ENCODE measurements around the gene THSD7B. TPM values are rescaled to one million over a fixed set of nuclear protein-coding genes. Genes with fewer than 3 reads are reported as not detected.

The THSD7B gene
- total RNA-seq, 1 donor from 2014 or later, result 10.5 TPM

DNA sequence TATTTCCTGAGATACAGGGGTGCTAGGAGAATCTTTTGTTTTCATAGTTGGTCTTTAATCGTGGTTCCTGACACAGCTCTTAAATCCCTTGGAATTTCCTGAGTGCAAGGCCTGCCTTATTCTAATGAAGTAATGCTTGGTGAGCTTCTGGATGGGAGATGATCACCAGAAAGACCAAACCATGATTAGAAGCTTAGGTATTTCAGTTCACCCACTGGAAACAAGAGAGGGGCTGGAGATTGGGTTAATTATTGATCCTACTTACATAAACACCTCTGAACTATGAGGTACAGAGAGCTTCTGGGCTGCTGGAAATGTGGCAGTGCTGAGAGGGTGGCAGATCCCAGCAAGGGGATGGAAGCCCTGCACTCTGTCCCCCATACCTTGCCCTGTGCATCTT, 406.8 kb downstream of the THSD7B start:
- Mint-ChIP-seq H3K4me1 (ENCODE audit: unreplicated experiment) (peaks cover 14% of the 10 kb centered on the region), H3K36me3 (ENCODE audit: low read depth, unreplicated experiment) (no peaks in the 10 kb centered on the region), H3K27ac (ENCODE audit: unreplicated experiment) (no peak overlapping the region), H3K27me3 (ENCODE audit: unreplicated experiment) (no peaks in the 10 kb centered on the region), H3K4me3 (ENCODE audit: unreplicated experiment) (no peak overlapping the region), H3K9me3 (ENCODE audit: unreplicated experiment) (no peaks in the 10 kb centered on the region)
- no peak for DNase-seq (ENCODE audit: low spot score)
- TF ChIP-seq, protein P1, sequence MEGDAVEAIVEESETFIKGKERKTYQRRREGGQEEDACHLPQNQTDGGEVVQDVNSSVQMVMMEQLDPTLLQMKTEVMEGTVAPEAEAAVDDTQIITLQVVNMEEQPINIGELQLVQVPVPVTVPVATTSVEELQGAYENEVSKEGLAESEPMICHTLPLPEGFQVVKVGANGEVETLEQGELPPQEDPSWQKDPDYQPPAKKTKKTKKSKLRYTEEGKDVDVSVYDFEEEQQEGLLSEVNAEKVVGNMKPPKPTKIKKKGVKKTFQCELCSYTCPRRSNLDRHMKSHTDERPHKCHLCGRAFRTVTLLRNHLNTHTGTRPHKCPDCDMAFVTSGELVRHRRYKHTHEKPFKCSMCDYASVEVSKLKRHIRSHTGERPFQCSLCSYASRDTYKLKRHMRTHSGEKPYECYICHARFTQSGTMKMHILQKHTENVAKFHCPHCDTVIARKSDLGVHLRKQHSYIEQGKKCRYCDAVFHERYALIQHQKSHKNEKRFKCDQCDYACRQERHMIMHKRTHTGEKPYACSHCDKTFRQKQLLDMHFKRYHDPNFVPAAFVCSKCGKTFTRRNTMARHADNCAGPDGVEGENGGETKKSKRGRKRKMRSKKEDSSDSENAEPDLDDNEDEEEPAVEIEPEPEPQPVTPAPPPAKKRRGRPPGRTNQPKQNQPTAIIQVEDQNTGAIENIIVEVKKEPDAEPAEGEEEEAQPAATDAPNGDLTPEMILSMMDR (IDR thresholded peaks at IDR 0.05; ENCODE audit: unreplicated experiment), result no peak

DNA sequence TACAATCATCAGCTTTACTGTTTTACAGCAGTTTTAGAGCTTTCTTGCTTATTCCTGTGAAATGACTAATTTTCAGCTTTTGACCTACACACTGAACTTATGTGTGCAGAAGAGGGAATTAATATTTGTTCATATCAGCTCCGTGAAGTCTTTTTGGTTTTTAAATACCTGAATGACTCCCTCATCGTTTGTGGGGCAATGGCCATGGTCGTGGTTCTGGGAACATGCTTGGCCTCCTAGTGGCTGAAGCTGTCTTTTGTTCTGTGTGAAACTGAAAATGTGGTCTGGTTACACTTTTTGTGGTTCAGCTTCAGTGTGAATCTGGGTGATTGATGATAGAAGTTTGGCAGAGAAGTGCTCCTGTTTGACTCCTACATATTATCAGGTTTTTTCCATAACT, 408.1 kb downstream of the THSD7B start:
- Mint-ChIP-seq H3K4me1 (ENCODE audit: unreplicated experiment) (peaks cover 14% of the 10 kb centered on the region), H3K27ac (ENCODE audit: unreplicated experiment) (no peak overlapping the region), H3K9me3 (ENCODE audit: unreplicated experiment) (no peaks in the 10 kb centered on the region), H3K27me3 (ENCODE audit: unreplicated experiment) (no peaks in the 10 kb centered on the region), H3K4me3 (ENCODE audit: unreplicated experiment) (no peak overlapping the region), H3K36me3 (ENCODE audit: low read depth, unreplicated experiment) (no peaks in the 10 kb centered on the region)
- DNase-seq (ENCODE audit: low spot score), result no peak
- TF ChIP-seq, protein P1 (IDR thresholded peaks at IDR 0.05; ENCODE audit: unreplicated experiment), result peak; percentile 59

DNA sequence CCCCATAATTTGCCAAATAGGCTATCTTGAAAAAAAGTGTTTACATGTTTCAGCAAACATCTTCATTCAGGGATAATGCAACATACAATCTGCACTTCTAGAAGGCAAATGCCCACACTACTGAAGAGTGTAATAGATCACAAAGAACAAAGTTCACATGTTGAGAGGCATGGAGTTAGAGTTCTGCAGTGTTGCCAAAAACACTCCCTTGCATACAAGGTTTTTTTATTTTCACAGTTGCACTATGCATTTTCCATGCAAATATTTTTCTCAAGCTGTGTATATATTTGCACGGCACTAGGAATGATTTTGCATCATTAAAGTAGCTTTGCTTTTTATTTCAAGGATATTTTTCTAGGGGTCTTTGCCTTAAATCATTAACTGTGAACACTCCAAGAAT, 409.9 kb downstream of the THSD7B start:
- TF ChIP-seq, protein P1 (IDR thresholded peaks at IDR 0.05; ENCODE audit: unreplicated experiment), result no peak
- H3K4me3 Mint-ChIP-seq (ENCODE audit: unreplicated experiment), result no peak overlapping the region
- DNase-seq (ENCODE audit: low spot score), result no peak
- no peaks in the 10 kb centered on the region for H3K36me3 Mint-ChIP-seq (ENCODE audit: low read depth, unreplicated experiment)
- H3K27me3 Mint-ChIP-seq (ENCODE audit: unreplicated experiment), result no peaks in the 10 kb centered on the region
- H3K4me1 Mint-ChIP-seq (ENCODE audit: unreplicated experiment), result peaks cover 14% of the 10 kb centered on the region
- no peak overlapping the region for H3K27ac Mint-ChIP-seq (ENCODE audit: unreplicated experiment)
- H3K9me3 Mint-ChIP-seq (ENCODE audit: unreplicated experiment), result no peaks in the 10 kb centered on the region

DNA sequence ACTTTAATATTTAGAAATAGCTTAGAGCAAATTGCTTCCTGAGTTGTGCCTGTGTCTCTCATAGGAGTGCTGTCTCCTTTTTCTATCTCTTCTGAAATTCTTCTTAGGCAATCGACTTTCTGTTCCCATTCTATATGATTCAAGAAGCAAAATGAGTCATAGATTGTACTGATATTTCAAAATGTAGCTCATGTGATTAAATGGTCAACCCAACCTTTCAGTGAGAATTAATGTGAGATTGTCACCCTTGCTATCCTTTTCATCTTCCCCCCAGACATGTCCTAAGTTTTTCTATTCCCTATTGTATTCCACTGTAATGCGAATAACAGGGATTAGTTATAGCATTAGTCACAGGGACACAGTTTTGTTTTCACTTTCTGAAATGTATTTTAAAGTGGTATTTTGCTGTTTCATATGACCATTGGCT, 413.6 kb downstream of the THSD7B start:
- Mint-ChIP-seq H3K27ac (ENCODE audit: unreplicated experiment) (no peak overlapping the region), H3K27me3 (ENCODE audit: unreplicated experiment) (no peaks in the 10 kb centered on the region), H3K9me3 (ENCODE audit: unreplicated experiment) (no peaks in the 10 kb centered on the region), H3K4me1 (ENCODE audit: unreplicated experiment) (no peaks in the 10 kb centered on the region), H3K36me3 (ENCODE audit: low read depth, unreplicated experiment) (no peaks in the 10 kb centered on the region), H3K4me3 (ENCODE audit: unreplicated experiment) (no peak overlapping the region)
- no peak for DNase-seq (ENCODE audit: low spot score)
- TF ChIP-seq, protein P1 (IDR thresholded peaks at IDR 0.05; ENCODE audit: unreplicated experiment), result no peak

DNA sequence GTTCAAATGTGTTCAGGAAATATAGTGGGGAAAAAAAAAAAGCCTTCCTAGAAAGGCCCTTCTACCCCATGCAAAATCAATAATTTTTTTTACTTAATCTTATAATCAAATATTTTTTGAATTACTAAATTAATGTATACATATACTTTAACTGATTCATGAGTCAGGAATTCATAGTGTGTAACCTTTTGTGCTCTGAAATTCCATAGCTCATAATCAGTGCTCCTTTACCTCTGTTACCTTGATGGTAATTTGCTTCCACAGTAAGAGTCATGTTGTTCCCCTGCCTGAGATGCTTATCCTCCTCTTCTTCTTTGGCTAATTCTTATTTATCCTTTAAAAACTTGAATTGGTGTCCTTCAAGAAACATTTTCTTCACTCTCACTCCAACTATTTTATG, 414.2 kb downstream of the THSD7B start:
- Mint-ChIP-seq H3K4me3 (ENCODE audit: unreplicated experiment) (no peak overlapping the region), H3K4me1 (ENCODE audit: unreplicated experiment) (no peaks in the 10 kb centered on the region), H3K9me3 (ENCODE audit: unreplicated experiment) (no peaks in the 10 kb centered on the region), H3K27me3 (ENCODE audit: unreplicated experiment) (no peaks in the 10 kb centered on the region), H3K27ac (ENCODE audit: unreplicated experiment) (no peak overlapping the region), H3K36me3 (ENCODE audit: low read depth, unreplicated experiment) (no peaks in the 10 kb centered on the region)
- no peak for DNase-seq (ENCODE audit: low spot score)
- TF ChIP-seq, protein P1 (IDR thresholded peaks at IDR 0.05; ENCODE audit: unreplicated experiment), result no peak

Measured in endothelial cell (in vitro differentiated cells).